Heart left ventricle (tissue), 13 donors: Measurements from ENCODE around the gene PRKAR1B.

ENCODE experiments used
- CTCF ChIP-seq, 12 donors: fragments of 200-600 bp; sonication (generic) in 4 of 12; IDR thresholded peaks; one replicate each; pipeline versions ENCODE4 v1.5.0 to v1.8.0; 2018 to 2022; ENCODE audit warnings: antibody characterized with exemption in 12 of 12, mild to moderate bottlenecking in 5 of 12
- POLR2A ChIP-seq, 2 donors: fragments of 450-650 bp; IDR thresholded peaks; one replicate each; pipeline ENCODE4 v1.6.1; 2017; ENCODE audit warnings: antibody characterized with exemption in 2 of 2, mild to moderate bottlenecking in 2 of 2, moderate library complexity in 2 of 2
- donor health status: ischemic (EF 13 %, LVEDD 7.1; RV severe dilation, severe dysfunction).
- donor health status: DM: no; HTN: yes; CAD: no.
- donor health status: DM: no; HTN: no; CAD: no.
- donor health status: ischemic (EF 25% LVEDD 6.9; RV normal size, moderate dysfunction).
- donor health status: ischemic (EF 25% LVEDD 5.7; RV mildly dilated, moderate dysfunction).
- donor health status: ischemic (EF 35%, LVEDD 5.7; RV mildly dilated, moderate dysfunction).
- donor health status: nonischemic (EF 11% LVEDD 7.7; RV severe dilation, severe dysfunction).
- donor health status: DM: yes; HTN: yes; CAD: no.
- donor health status: PGD.
- donor health status: ischemic (EF 29% LVEDD 5.4; RV normal size, mild dysfunction).
- donor health status: nonischemic (EF 23%, LVEDD 6.1; RV moderate dilation, normal function).

- TF ChIP-seq CTCF (IDR thresholded peaks at IDR 0.05): no peak
- TF ChIP-seq POLR2A (IDR thresholded peaks at IDR 0.05): no peak
Measured at GRCh38 chr7:557558-557881, 169.6 kb downstream of the PRKAR1B start.
